Hindlimb muscle (tissue), 1 donor: Measurements from ENCODE around the gene CHIC2. TPM values are rescaled to one million over a fixed set of nuclear protein-coding genes. Genes with fewer than 3 reads are reported as not detected.
"Not testable (repeated sequence)": the region's sequence is repeated elsewhere in the genome, so short reads cannot be mapped to it uniquely, and the experiment has no call there.

Source experiments
- DNase-seq: peaks from one replicate; pipeline ENCODE4 v3.0.0-alpha.2; 2013
- polyA plus RNA-seq: library from polyadenylated mRNA; unstranded; fragments of 120-200 nt; gene quantifications from one replicate; pipeline ENCODE4 v1.2.1, GENCODE V29; 2013; ENCODE audit not compliant: insufficient read length

CHIC2 gene
- 16.6 TPM for polyA plus RNA-seq

GRCh38 chr4:54064317-54065111, at the start of gene CHIC2:
TSS of gene CHIC2 (minus strand) at chr4:54064605. CDS start at chr4:54064300, 305 bp downstream.
- peak; percentile 95 for DNase-seq

GRCh38 chr4:54113206-54113605, 48.8 kb upstream of the CHIC2 start:
- DNase-seq = not testable (repeated sequence)

- DNase-seq = no peak
These were observed 45.6 kb upstream of the CHIC2 start for GRCh38 chr4:54110019-54110416.

- no peak for DNase-seq
These were observed 45.0 kb upstream of the CHIC2 start for GRCh38 chr4:54109241-54110018.

GRCh38 chr4:54107951-54108748, 43.7 kb upstream of the CHIC2 start:
- DNase-seq = no peak

- no peak for DNase-seq
These were observed 40.5 kb upstream of the CHIC2 start for GRCh38 chr4:54104907-54105306.

GRCh38 chr4:54103190-54103574, 38.8 kb upstream of the CHIC2 start:
- no peak for DNase-seq

GRCh38 chr4:54102531-54103106, 38.2 kb upstream of the CHIC2 start:
- DNase-seq = no peak

GRCh38 chr4:54101190-54102041, 37.0 kb upstream of the CHIC2 start:
- DNase-seq = no peak

GRCh38 chr4:54100595-54101189, 36.3 kb upstream of the CHIC2 start:
- DNase-seq = no peak

- no peak for DNase-seq
These were observed 35.6 kb upstream of the CHIC2 start, which contains the start of gene GSX2 for GRCh38 chr4:54099748-54100574. TSS of gene GSX2 (plus strand) at chr4:54100163. CDS start at chr4:54100345, 182 bp downstream.

GRCh38 chr4:54099287-54099747, 34.9 kb upstream of the CHIC2 start:
- no peak for DNase-seq

- no peak for DNase-seq
These were observed 34.0 kb upstream of the CHIC2 start for GRCh38 chr4:54098375-54098774.

GRCh38 chr4:54097152-54097551, 32.7 kb upstream of the CHIC2 start:
- DNase-seq = no peak

- no peak for DNase-seq
These were observed 32.0 kb upstream of the CHIC2 start for GRCh38 chr4:54096295-54096962.

GRCh38 chr4:54095110-54095825, 30.9 kb upstream of the CHIC2 start:
- DNase-seq = no peak

GRCh38 chr4:54094451-54094850, 30.0 kb upstream of the CHIC2 start:
- no peak for DNase-seq
